Measurements from ENCODE around the gene ELK4.

Gene ELK4, protein sequence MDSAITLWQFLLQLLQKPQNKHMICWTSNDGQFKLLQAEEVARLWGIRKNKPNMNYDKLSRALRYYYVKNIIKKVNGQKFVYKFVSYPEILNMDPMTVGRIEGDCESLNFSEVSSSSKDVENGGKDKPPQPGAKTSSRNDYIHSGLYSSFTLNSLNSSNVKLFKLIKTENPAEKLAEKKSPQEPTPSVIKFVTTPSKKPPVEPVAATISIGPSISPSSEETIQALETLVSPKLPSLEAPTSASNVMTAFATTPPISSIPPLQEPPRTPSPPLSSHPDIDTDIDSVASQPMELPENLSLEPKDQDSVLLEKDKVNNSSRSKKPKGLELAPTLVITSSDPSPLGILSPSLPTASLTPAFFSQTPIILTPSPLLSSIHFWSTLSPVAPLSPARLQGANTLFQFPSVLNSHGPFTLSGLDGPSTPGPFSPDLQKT

DNA sequence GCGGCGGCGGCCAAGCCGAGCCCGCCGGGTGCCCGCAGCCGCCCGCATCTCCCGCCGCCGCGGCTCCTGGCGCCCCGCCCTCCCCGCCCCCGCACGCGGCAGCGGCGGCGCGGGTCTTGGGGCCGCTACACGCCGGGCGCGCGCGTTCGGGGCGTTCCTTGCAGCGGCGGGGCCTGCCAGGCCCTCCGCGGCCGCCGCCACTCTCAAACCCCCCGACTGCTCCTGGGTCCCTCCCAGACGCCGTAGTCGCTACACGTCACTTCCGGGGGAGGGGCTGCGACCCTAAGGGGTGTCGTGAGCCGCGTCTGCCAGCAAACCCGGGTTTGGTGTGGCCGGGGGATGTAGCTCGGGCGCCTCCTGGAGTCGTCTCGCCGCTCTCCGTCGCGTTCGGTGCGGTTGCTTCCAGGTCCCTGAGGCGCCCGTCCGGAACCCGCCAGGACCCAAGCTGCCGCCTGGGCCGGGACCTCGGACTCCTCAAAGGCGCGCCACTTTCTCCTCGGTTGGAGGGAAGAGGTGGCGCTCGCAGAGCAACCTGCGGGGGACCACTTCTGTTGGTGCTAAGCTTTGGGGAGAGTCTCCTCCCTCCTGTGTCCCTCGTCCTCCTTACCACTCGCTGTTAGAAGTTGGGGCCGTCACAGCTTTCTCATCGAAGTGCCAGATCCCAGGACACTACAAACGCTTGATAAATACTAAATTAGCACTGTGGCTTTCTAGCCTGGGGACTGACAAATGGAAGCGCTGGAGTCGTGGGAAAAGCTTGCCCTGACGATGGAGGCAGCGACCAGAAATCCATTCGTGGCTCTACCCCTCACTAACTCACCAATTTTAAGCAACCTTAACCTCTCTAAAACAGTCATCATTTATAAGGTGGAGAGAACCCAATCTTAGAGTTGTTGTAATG lies at the start of gene ELK4:
Gene ELK4 (minus strand): TSS at position 244 of the 901 bp plus-strand sequence. CDS start 8,129 bp downstream, outside the sequence.
- in situ Hi-C loops (cut with HindIII; ENCODE audit: low sequenced_read_pairs) = loop anchor here (5.0 kb wide), 1 partner anchor 45 kb away; no protein-coding TSS in a partner anchor

DNA sequence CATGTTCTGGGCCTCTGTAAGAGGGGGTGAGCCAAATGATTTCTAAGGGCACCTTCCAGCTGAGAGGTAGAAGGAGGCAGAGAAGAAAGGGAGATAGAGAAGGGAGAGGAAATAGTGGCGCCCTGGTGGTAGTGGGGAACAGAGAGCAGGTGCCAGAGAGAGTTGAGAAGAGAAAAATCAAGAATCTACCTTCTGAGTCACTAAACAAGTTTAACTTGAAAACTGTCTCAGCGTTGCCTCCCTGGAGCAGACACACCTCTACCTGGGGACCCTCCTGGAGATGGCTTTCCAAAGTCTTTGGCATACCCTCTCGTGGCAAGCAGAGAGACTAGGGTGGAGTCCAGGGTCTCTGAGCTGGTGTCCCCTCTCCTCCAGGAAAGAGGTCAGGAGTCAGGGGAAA lies 49.6 kb upstream of the ELK4 start:
- in situ Hi-C loops (cut with HindIII; ENCODE audit: low sequenced_read_pairs) = no loop called here

GRCh38 chr1:205680073-205680851 lies 48.5 kb upstream of the ELK4 start, which contains the start of gene SLC45A3:
Gene SLC45A3, minus strand, starts transcription at chr1:205680509. Its CDS starts 15,853 bp downstream, at chr1:205664656.
- in situ Hi-C loops (cut with HindIII; ENCODE audit: low sequenced_read_pairs) = no loop called here

DNA sequence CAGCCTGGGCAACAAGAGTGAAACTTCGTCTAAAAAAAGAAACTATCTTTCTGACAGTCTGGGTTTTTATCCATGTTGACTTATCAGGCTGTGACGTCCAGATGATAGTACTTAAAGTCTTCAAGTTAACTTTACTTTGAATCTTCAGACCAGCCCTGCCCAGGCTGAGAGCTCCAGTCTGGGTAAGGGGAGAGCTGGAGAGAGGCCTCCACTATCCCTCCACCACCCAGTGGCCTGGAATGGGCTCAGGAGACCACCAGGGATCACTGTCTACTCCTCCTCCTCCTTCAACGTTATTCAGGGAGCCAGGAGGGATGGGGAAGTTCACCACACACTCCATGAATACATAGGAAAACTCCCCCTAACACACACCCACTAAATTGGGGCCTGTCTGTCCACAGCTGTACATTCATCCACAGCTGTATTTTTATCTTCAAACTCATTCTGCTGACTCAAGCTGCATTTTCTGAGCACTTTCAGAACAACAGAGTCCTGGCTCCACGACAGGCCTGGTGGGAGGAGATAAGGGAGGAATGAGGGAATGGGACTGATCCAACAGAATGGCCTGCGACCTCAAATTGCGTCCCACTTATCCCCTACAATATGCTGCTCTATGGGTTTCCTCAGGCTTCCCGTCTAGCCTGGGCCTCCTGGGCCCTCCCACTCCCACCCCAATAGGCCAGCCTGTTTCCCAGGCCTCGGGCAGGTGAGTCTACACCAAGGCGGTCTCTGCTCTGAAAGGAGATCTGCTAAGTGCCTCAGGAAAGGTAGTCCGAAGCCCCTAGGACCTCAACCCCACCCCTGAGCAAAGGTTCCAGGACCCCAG lies 46.7 kb upstream of the ELK4 start:
- in situ Hi-C loops (cut with HindIII; ENCODE audit: low sequenced_read_pairs) = no loop called here

GRCh38 chr1:205677167-205677566 lies 45.4 kb upstream of the ELK4 start:
- in situ Hi-C loops (cut with HindIII; ENCODE audit: low sequenced_read_pairs) = no loop called here

DNA sequence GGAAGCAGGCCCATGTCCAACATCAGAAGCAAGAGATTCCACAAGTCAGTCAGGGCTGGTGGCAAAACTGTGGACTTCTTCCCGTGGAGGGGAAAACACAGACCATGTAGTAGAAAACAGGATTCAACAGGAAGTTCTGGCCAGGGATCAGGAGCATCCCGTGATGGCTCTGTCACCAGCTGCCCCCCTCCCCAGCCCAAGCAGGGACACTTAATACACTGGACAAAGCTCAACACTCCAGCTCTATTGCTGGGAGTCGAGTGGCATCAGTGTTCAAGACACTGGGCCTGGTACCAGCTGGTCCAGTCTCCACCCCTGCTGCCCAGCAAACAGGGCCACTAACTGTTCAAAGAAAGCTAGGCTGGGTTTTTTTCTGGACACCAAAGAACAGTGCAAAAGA lies 44.8 kb upstream of the ELK4 start:
- in situ Hi-C loops (cut with HindIII; ENCODE audit: low sequenced_read_pairs) = no loop called here

- in situ Hi-C loops (cut with HindIII; ENCODE audit: low sequenced_read_pairs) = no loop called here
These were observed 44.2 kb upstream of the ELK4 start for GRCh38 chr1:205676002-205676401.

GRCh38 chr1:205675247-205675646 lies 43.4 kb upstream of the ELK4 start:
- in situ Hi-C loops (cut with HindIII; ENCODE audit: low sequenced_read_pairs) = no loop called here

DNA sequence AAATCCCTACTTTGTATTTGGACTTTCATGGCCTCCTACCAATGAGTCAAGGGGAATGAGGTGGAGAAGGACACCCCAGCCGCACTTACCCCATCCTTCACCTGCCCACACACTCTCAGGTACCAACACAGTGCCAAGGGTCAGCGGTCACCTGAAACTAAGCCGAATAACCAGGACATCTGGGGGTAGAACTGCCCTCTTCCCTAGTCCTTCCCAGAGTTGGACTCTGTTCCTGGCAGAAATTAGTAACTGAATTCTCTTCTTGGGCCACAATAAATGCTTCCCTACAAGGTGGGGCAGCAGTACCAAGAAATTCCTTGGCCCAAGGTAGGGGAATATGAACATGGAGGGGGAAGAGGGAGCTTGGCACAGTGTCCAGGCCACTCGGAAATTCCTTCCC lies 41.2 kb upstream of the ELK4 start:
- in situ Hi-C loops (cut with HindIII; ENCODE audit: low sequenced_read_pairs) = no loop called here

- in situ Hi-C loops (cut with HindIII; ENCODE audit: low sequenced_read_pairs) = no loop called here
These were observed 40.6 kb upstream of the ELK4 start for GRCh38 chr1:205672395-205672889.

- in situ Hi-C loops (cut with HindIII; ENCODE audit: low sequenced_read_pairs) = no loop called here
These were observed 39.0 kb upstream of the ELK4 start for GRCh38 chr1:205670611-205671430.

GRCh38 chr1:205670150-205670446 lies 38.3 kb upstream of the ELK4 start:
- in situ Hi-C loops (cut with HindIII; ENCODE audit: low sequenced_read_pairs) = no loop called here

DNA sequence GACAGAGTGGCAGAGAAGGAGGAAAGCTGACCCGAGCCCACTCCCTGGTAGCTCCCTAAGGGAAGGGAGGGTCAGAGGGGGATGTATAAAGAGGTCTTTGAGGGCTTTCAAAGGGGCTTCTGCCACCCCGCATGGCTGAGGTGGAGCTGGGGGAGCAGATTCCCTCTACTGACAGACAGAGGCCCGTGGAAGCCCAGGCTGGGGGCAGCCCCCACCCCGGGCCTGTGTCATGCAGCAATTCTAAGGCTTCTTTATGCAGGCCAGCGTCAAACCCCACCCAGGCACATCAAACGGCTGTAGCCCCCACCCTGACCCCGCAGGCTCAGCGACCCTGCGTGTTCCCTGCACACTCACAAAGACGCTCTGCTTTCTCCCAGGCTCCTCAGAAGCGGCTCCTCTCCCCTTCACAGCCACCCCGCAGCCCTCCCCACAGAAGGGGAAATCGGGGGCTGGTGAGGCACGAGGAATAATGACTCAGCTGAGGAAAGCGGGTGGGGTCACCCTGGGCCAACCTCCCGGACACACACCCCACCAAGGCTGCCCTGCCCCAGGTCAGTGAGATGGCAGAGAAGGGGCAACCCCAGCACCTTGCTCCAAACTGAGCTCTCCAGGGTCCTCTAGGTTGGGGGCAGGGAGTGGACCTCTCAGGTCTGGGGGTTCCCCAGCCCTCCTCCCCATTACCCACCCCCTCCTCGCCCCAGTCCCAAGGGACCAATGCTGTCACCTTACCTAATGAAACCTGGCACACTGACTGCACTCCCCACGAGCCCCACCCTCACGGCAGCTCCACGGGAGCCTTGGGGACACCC lies 37.7 kb upstream of the ELK4 start:
- in situ Hi-C loops (cut with HindIII; ENCODE audit: low sequenced_read_pairs) = loop anchor here (5.0 kb wide), 1 partner anchor 98 kb away; no protein-coding TSS in a partner anchor

GRCh38 chr1:205668951-205669340 lies 37.1 kb upstream of the ELK4 start:
- in situ Hi-C loops (cut with HindIII; ENCODE audit: low sequenced_read_pairs) = loop anchor here (5.0 kb wide), 1 partner anchor 98 kb away; no protein-coding TSS in a partner anchor

GRCh38 chr1:205667909-205668643 lies 36.3 kb upstream of the ELK4 start:
- in situ Hi-C loops (cut with HindIII; ENCODE audit: low sequenced_read_pairs) = loop anchor here (5.0 kb wide), 1 partner anchor 99 kb away; no protein-coding TSS in a partner anchor

GRCh38 chr1:205666372-205667166 lies 34.8 kb upstream of the ELK4 start:
- in situ Hi-C loops (cut with HindIII; ENCODE audit: low sequenced_read_pairs) = loop anchor here (5.0 kb wide), 1 partner anchor 101 kb away; no protein-coding TSS in a partner anchor
